Raji (cell line): ENCODE measurements around the gene LRMDA.

Experiments
- POLR2A ChIP-seq: IDR thresholded peaks from 2 replicates; pipeline ENCODE4 v1.6.1; 2011; ENCODE audit warnings: low read depth, low read length, control low read depth; ENCODE audit not compliant: insufficient read depth

LRMDA gene

GRCh38 chr10:75681334-75681733 lies 249.9 kb downstream of the LRMDA start:
- TF ChIP-seq POLR2A: no peak

GRCh38 chr10:75682649-75683557 lies 251.5 kb downstream of the LRMDA start:
- no peak for TF ChIP-seq POLR2A

- no peak for TF ChIP-seq POLR2A
These were observed 253.8 kb downstream of the LRMDA start for GRCh38 chr10:75685187-75685586.

GRCh38 chr10:75688506-75689300 lies 257.3 kb downstream of the LRMDA start:
- TF ChIP-seq POLR2A: no peak

GRCh38 chr10:75693489-75693888 lies 262.1 kb downstream of the LRMDA start:
- TF ChIP-seq POLR2A: no peak

GRCh38 chr10:75694269-75694668 lies 262.8 kb downstream of the LRMDA start:
- TF ChIP-seq POLR2A: no peak

GRCh38 chr10:75694790-75695189 lies 263.4 kb downstream of the LRMDA start:
- no peak for TF ChIP-seq POLR2A

GRCh38 chr10:75695994-75696393 lies 264.6 kb downstream of the LRMDA start:
- no peak for TF ChIP-seq POLR2A

- no peak for TF ChIP-seq POLR2A
These were observed 265.1 kb downstream of the LRMDA start for GRCh38 chr10:75696536-75696935.

- no peak for TF ChIP-seq POLR2A
These were observed 271.9 kb downstream of the LRMDA start for GRCh38 chr10:75703191-75703854.

GRCh38 chr10:75705426-75705825 lies 274.0 kb downstream of the LRMDA start:
- no peak for TF ChIP-seq POLR2A

- no peak for TF ChIP-seq POLR2A
These were observed 275.8 kb downstream of the LRMDA start for GRCh38 chr10:75707080-75707840.

- no peak for TF ChIP-seq POLR2A
These were observed 276.6 kb downstream of the LRMDA start for GRCh38 chr10:75708060-75708459.

- no peak for TF ChIP-seq POLR2A
These were observed 277.8 kb downstream of the LRMDA start for GRCh38 chr10:75709245-75709644.

- TF ChIP-seq POLR2A: no peak
These were observed 278.4 kb downstream of the LRMDA start for GRCh38 chr10:75709811-75710210.
